Esophagus squamous epithelium (tissue), 5 donors: Measurements from ENCODE around the gene PHTF2. TPM values are rescaled to one million over a fixed set of nuclear protein-coding genes. Genes with fewer than 3 reads are reported as not detected.

ENCODE experiments used
- DNase-seq: peaks from one replicate; lab custom pipeline; 2025; lab: John Stamatoyannopoulos, UW
- H3K27ac ChIP-seq, 4 donors: fragments of 200-600 bp; sonication (generic); one replicate each; pipeline ENCODE4 v1.5.1; 2016 to 2019; ENCODE audit warnings: mild to moderate bottlenecking in 1 of 4
- H3K27me3 ChIP-seq, 4 donors: fragments of 200-600 bp; sonication (generic); 1 replicate in 3 of 4; 2 replicates in 1 of 4; pipeline versions ENCODE4 v1.5.1 to v1.6.0; 2017 to 2021; ENCODE audit warnings: antibody characterized with exemption in 1 of 4
- H3K36me3 ChIP-seq, 3 donors: fragments of 200-600 bp; sonication (generic); one replicate each; pipeline ENCODE4 v1.5.1; 2016 to 2019
- H3K4me1 ChIP-seq, 3 donors: fragments of 200-600 bp; sonication (generic); one replicate each; pipeline ENCODE4 v1.5.1; 2017 to 2019
- H3K4me3 ChIP-seq, 4 donors: fragments of 200-600 bp; sonication (generic); 1 replicate in 3 of 4; 2 replicates in 1 of 4; pipeline ENCODE4 v1.5.1; 2016 to 2019; ENCODE audit warnings: mild to moderate bottlenecking in 2 of 4, moderate library complexity in 1 of 4
- H3K9me3 ChIP-seq, 3 donors: fragments of 200-600 bp; sonication (generic); one replicate each; pipeline ENCODE4 v1.5.1; 2016 to 2019
- POLR2A ChIP-seq, 4 donors: fragments of 450-650 bp; IDR thresholded peaks; one replicate each; pipeline ENCODE4 v1.6.1; 2017; ENCODE audit warnings: antibody characterized with exemption in 4 of 4, mild to moderate bottlenecking in 4 of 4, moderate library complexity in 3 of 4
- WGBS, 2 donors: methylation state at CpG; one replicate each; pipeline ENCODE4 v1.1.5; 2018; 5-methylcytosine and 5-hydroxymethylcytosine counted together
- intact Hi-C: fragments of 100-400 bp; cut with DNase I; formaldehyde crosslinking; loops from one replicate; pipeline ENCODE4 v1.15.0; 2022
- total RNA-seq, 4 donors: library from RNA; depleted of rRNA; stranded (reverse); fragments of >200 nt; gene quantifications; one replicate each; pipeline ENCODE4 v1.1.0, GENCODE V29; 2016
- TF ChIP-seq, protein P1 (sequence below), 6 experiments: fragments of 450-650 bp in 4 of 6; fragments of 200-600 bp in 2 of 6; sonication (generic) in 2 of 6; IDR thresholded peaks; one replicate each; pipeline ENCODE4 v1.5.1; 2016 to 2019; ENCODE audit warnings: antibody characterized with exemption in 6 of 6, mild to moderate bottlenecking in 4 of 6, moderate library complexity in 4 of 6
- donor health status: DM: yes; HTN: yes; CAD: no.

Gene PHTF2
- total RNA-seq, 4 donors from 2014 or later = 6.5 to 15.4 (median 13.5) TPM

GRCh38 chr7:77975672-77976480 lies 177.3 kb downstream of the PHTF2 start:
- intact Hi-C loops = no loop called here
- H3K4me1 ChIP-seq = no peaks in the 10 kb centered on the region
- no peak for TF ChIP-seq POLR2A (IDR thresholded peaks at IDR 0.05)
- TF ChIP-seq, protein P1, sequence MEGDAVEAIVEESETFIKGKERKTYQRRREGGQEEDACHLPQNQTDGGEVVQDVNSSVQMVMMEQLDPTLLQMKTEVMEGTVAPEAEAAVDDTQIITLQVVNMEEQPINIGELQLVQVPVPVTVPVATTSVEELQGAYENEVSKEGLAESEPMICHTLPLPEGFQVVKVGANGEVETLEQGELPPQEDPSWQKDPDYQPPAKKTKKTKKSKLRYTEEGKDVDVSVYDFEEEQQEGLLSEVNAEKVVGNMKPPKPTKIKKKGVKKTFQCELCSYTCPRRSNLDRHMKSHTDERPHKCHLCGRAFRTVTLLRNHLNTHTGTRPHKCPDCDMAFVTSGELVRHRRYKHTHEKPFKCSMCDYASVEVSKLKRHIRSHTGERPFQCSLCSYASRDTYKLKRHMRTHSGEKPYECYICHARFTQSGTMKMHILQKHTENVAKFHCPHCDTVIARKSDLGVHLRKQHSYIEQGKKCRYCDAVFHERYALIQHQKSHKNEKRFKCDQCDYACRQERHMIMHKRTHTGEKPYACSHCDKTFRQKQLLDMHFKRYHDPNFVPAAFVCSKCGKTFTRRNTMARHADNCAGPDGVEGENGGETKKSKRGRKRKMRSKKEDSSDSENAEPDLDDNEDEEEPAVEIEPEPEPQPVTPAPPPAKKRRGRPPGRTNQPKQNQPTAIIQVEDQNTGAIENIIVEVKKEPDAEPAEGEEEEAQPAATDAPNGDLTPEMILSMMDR (IDR thresholded peaks at IDR 0.05) = no peak
- no peaks in the 10 kb centered on the region for H3K27me3 ChIP-seq
- no peak overlapping the region for H3K4me3 ChIP-seq
- WGBS, 2 donors = 65 to 66% methylated on average over 2 of the region's 2 CpGs
- no peak for DNase-seq
- no peaks in the 10 kb centered on the region for H3K36me3 ChIP-seq
- no peaks in the 10 kb centered on the region for H3K9me3 ChIP-seq
- no peak overlapping the region for H3K27ac ChIP-seq

DNA sequence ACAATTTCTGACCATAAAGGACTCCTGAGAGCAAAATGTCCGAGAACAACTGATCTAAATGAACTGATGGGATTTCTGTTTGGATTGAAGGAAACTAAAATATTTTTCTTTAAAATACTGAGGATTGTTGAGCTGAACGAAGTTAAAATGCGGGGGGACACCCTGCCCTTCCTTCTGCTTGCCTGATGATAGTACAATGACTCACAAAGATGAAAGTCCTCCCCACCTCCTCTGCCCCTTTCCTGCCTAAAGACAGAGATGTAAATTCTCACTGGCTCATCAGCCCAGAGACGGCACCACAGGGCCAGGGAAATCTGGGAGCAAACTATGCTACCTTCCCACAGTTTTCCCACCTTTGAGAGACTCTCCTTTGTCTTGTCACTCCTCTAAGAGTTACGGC lies 180.6 kb downstream of the PHTF2 start:
- TF ChIP-seq, protein P1 (IDR thresholded peaks at IDR 0.05) = no peak
- TF ChIP-seq POLR2A (IDR thresholded peaks at IDR 0.05) = no peak
- intact Hi-C loops = no loop called here
- DNase-seq = no peak
- Histone ChIP-seq H3K4me1 (no peaks in the 10 kb centered on the region), H3K9me3 (no peaks in the 10 kb centered on the region), H3K27ac (no peak overlapping the region), H3K4me3 (no peak overlapping the region), H3K36me3 (no peaks in the 10 kb centered on the region), H3K27me3 (no peaks in the 10 kb centered on the region)
- 62 to 86% methylated on average over 5 of the region's 5 CpGs for WGBS, 2 donors

GRCh38 chr7:77980087-77980713 lies 181.6 kb downstream of the PHTF2 start:
- H3K27ac ChIP-seq = no peak overlapping the region
- no peak for TF ChIP-seq POLR2A (IDR thresholded peaks at IDR 0.05)
- TF ChIP-seq, protein P1 (IDR thresholded peaks at IDR 0.05) = no peak
- H3K9me3 ChIP-seq = no peaks in the 10 kb centered on the region
- intact Hi-C loops = no loop called here
- no peak overlapping the region for H3K4me3 ChIP-seq
- 59 to 72% methylated on average over 3 of the region's 3 CpGs for WGBS, 2 donors
- no peaks in the 10 kb centered on the region for H3K4me1 ChIP-seq
- H3K27me3 ChIP-seq = no peaks in the 10 kb centered on the region
- H3K36me3 ChIP-seq = no peaks in the 10 kb centered on the region
- DNase-seq = no peak

DNA sequence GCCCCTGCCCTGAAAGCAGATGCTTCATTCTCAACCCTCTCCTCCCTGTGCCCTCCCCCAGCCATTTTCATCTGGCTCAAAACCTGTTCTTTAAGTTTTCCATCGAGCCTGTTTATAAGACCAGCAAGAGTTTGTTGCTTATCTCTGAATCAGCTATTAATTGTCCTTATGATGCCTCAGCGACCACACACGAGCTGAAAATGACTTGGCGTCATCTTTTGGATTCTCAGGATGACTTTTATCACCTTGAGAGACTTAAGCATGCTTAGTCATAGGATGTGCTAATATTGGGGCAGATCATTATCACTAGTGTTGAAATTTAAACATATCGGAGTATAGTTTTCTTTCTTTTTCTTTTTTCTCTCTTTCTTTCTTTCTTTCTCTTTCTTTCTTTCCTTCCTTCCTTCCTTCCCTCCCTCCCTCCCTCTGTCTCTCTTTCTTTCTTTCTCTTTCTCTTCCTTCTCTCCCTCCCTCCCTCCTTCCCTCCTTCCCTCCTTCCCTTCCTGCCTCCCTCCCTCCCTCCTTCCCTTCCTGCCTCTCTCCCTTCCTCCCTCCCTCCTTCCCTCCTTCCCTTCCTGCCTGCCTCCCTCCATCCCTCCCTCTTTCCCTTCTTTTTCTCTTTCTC lies 184.5 kb downstream of the PHTF2 start:
- Histone ChIP-seq H3K4me3 (no peak overlapping the region), H3K4me1 (no peaks in the 10 kb centered on the region), H3K9me3 (no peaks in the 10 kb centered on the region), H3K27me3 (no peaks in the 10 kb centered on the region), H3K27ac (no peak overlapping the region), H3K36me3 (no peaks in the 10 kb centered on the region)
- no peak for DNase-seq
- intact Hi-C loops = no loop called here
- WGBS, 2 donors = 39 to 44% methylated on average over 5 of the region's 5 CpGs
- no peak for TF ChIP-seq POLR2A (IDR thresholded peaks at IDR 0.05)
- TF ChIP-seq, protein P1 (IDR thresholded peaks at IDR 0.05) = no peak

- DNase-seq = no peak
- Histone ChIP-seq H3K27me3 (no peaks in the 10 kb centered on the region), H3K9me3 (no peaks in the 10 kb centered on the region), H3K27ac (no peak overlapping the region), H3K4me1 (no peaks in the 10 kb centered on the region), H3K36me3 (no peaks in the 10 kb centered on the region), H3K4me3 (no peak overlapping the region)
- WGBS, 2 donors = 89 to 92% methylated on average over 4 of the region's 4 CpGs
- TF ChIP-seq POLR2A (IDR thresholded peaks at IDR 0.05) = no peak
- TF ChIP-seq, protein P1 (IDR thresholded peaks at IDR 0.05) = no peak
- intact Hi-C loops = no loop called here
These were observed 185.4 kb downstream of the PHTF2 start for GRCh38 chr7:77983973-77984372.
